ENCODE data around the gene HDAC3. TPM values are rescaled to one million over a fixed set of nuclear protein-coding genes. Genes with fewer than 3 reads are reported as not detected.

Gene HDAC3
- polyA plus RNA-seq, 3 donors: 80.5 to 103 (median 82.3) TPM

- Mint-ChIP-seq H3K36me3 (peaks cover 19 to 26% of the 10 kb centered on the region in 2 donors), H3K4me3 (no peak overlapping the region), H3K27ac (no peak overlapping the region), H3K9me3 (peaks cover 0 to 2% (median 0%) of the 10 kb centered on the region in 7 donors), H3K27me3 (ENCODE audit: low read depth in 3 of 3) (peaks cover 0 to 1% (median 0%) of the 10 kb centered on the region in 3 donors), H3K4me1 (peaks cover 50% of the 10 kb centered on the region)
- Histone ChIP-seq H3K27me3 (ENCODE audit: control insufficient read depth in 2 of 2, insufficient read depth in 2 of 2, low read length in 2 of 2) (no peaks in the 10 kb centered on the region), H3K36me3 (replicated peaks in 1 of 2; ENCODE audit: control insufficient read depth in 1 of 2, insufficient read depth in 2 of 2, low read length in 2 of 2) (peaks cover 4 to 26% of the 10 kb centered on the region in 2 donors), H3K79me2 (ENCODE audit: insufficient read depth, low read length) (peaks cover 8% of the 10 kb centered on the region), H3K4me2 (replicated peaks; ENCODE audit: extremely low read depth, low read length, poor library complexity, severe bottlenecking) (peak overlapping the region; percentile 1), H3K27ac (ENCODE audit: low read depth in 1 of 2, low read length in 2 of 2) (no peak overlapping the region), H3K4me3 (replicated peaks in 1 of 3; ENCODE audit: low read depth in 2 of 3, low read length in 3 of 3) (no peak overlapping the region), H3K9ac (ENCODE audit: insufficient read depth, low read length, poor library complexity, severe bottlenecking) (no peak overlapping the region), H3K9me3 (replicated peaks in 1 of 2; ENCODE audit: control insufficient read depth in 1 of 2, insufficient read depth in 1 of 2, low read length in 2 of 2) (no peaks in the 10 kb centered on the region), H2AFZ (ENCODE audit: insufficient read depth, low read depth, low read length, poor library complexity, severe bottlenecking) (no peak overlapping the region), H3K4me1 (ENCODE audit: control insufficient read depth in 1 of 2, insufficient read depth in 2 of 2, low read length in 2 of 2) (peaks cover 45 to 52% of the 10 kb centered on the region in 2 donors), H4K20me1 (ENCODE audit: insufficient read depth, low read length) (peaks cover 20% of the 10 kb centered on the region)
- TF ChIP-seq CTCF (IDR thresholded peaks at IDR 0.05): no peak
- DNase-seq: no peak
- WGBS (ENCODE audit: insufficient coverage): 94% methylated on average over 14 of the region's 16 CpGs
- intact Hi-C loops (cut with micrococcal nuclease): no loop called here
Measured at GRCh38 chr5:141680178-141680577, 43.5 kb upstream of the HDAC3 start.

GRCh38 chr5:141677415-141677814 is 40.8 kb upstream of the HDAC3 start:
- H3K36me3 Mint-ChIP-seq: peaks cover 38 to 42% of the 10 kb centered on the region in 2 donors
- H3K36me3 ChIP-seq (replicated peaks in 1 of 2; ENCODE audit: control insufficient read depth in 1 of 2, insufficient read depth in 2 of 2, low read length in 2 of 2): peaks cover 17 to 38% of the 10 kb centered on the region in 2 donors
- H3K9me3 Mint-ChIP-seq: peaks cover 0 to 2% (median 0%) of the 10 kb centered on the region in 7 donors
- no peak overlapping the region for H2AFZ ChIP-seq (ENCODE audit: insufficient read depth, low read depth, low read length, poor library complexity, severe bottlenecking)
- H4K20me1 ChIP-seq (ENCODE audit: insufficient read depth, low read length): peaks cover 20% of the 10 kb centered on the region
- TF ChIP-seq CTCF (IDR thresholded peaks at IDR 0.05): no peak
- peaks cover 24 to 29% of the 10 kb centered on the region in 2 donors for H3K4me1 ChIP-seq (ENCODE audit: control insufficient read depth in 1 of 2, insufficient read depth in 2 of 2, low read length in 2 of 2)
- H3K79me2 ChIP-seq (ENCODE audit: insufficient read depth, low read length): peaks cover 8% of the 10 kb centered on the region
- H3K9me3 ChIP-seq (replicated peaks in 1 of 2; ENCODE audit: control insufficient read depth in 1 of 2, insufficient read depth in 1 of 2, low read length in 2 of 2): no peaks in the 10 kb centered on the region
- no peak overlapping the region for H3K4me3 ChIP-seq (replicated peaks in 1 of 3; ENCODE audit: low read depth in 2 of 3, low read length in 3 of 3)
- H3K27me3 ChIP-seq (ENCODE audit: control insufficient read depth in 2 of 2, insufficient read depth in 2 of 2, low read length in 2 of 2): no peaks in the 10 kb centered on the region
- no peak overlapping the region for H3K9ac ChIP-seq (ENCODE audit: insufficient read depth, low read length, poor library complexity, severe bottlenecking)
- intact Hi-C loops (cut with micrococcal nuclease): no loop called here
- H3K4me1 Mint-ChIP-seq: peaks cover 28% of the 10 kb centered on the region
- no peak overlapping the region for H3K27ac ChIP-seq (ENCODE audit: low read depth in 1 of 2, low read length in 2 of 2)
- H3K27me3 Mint-ChIP-seq (ENCODE audit: low read depth in 3 of 3): peaks cover 0 to 1% (median 0%) of the 10 kb centered on the region in 3 donors
- no peak overlapping the region for H3K27ac Mint-ChIP-seq
- DNase-seq: no peak
- no peak overlapping the region for H3K4me2 ChIP-seq (replicated peaks; ENCODE audit: extremely low read depth, low read length, poor library complexity, severe bottlenecking)
- H3K4me3 Mint-ChIP-seq: no peak overlapping the region

Measured in CD14-positive monocyte (primary cell).